Testis (tissue), 3 donors: ENCODE results near the gene PRCC. TPM values are rescaled to one million over a fixed set of nuclear protein-coding genes. Genes with fewer than 3 reads are reported as not detected.
A peak's percentile ranks its signal among the peaks of the same experiment; 100 is the strongest.

ENCODE experiments used
- DNase-seq: peaks from one replicate; pipeline ENCODE4 v3.0.0-alpha.2; 2019
- H3K27ac ChIP-seq, 2 donors: fragments of 200-600 bp; sonication (generic); one replicate each; pipeline ENCODE4 v1.5.1; 2019
- H3K27me3 ChIP-seq: fragments of 200-600 bp; sonication (generic); one replicate; pipeline ENCODE4 v1.5.1; 2019
- H3K36me3 ChIP-seq: fragments of 200-600 bp; sonication (generic); one replicate; pipeline ENCODE4 v1.5.1; 2017; ENCODE audit warnings: low read depth; ENCODE audit errors: missing control alignments
- H3K4me1 ChIP-seq: fragments of 200-600 bp; sonication (generic); one replicate; pipeline ENCODE4 v1.5.1; 2019
- H3K4me3 ChIP-seq, 2 donors: fragments of 200-600 bp; sonication (generic); one replicate each; pipeline ENCODE4 v1.5.1; 2017 to 2019
- H3K9me3 ChIP-seq: fragments of 200-600 bp; sonication (generic); one replicate; pipeline ENCODE4 v1.5.1; 2017
- POLR2A ChIP-seq: fragments of 450-650 bp; IDR thresholded peaks from one replicate; pipeline ENCODE4 v1.6.1; 2017; ENCODE audit warnings: antibody characterized with exemption, mild to moderate bottlenecking, moderate library complexity
- WGBS, 2 donors: methylation state at CpG; one replicate each; pipeline ENCODE4 v1.1.5; 2018; 5-methylcytosine and 5-hydroxymethylcytosine counted together
- intact Hi-C: fragments of 100-400 bp; cut with DNase I; formaldehyde crosslinking; loops from one replicate; pipeline ENCODE4 v1.15.1; 2023; ENCODE audit warnings: low total_unique reads
- polyA plus RNA-seq: library from polyadenylated mRNA; stranded (reverse); fragments of 350-450 nt; fragmentation: Illumina TruSeq; extraction: RNeasy Lipid Tissue Mini Kit (QIAGEN cat#74804); gene quantifications from one replicate; pipeline ENCODE4 v1.2.3, GENCODE V29; 2014; ENCODE audit warnings: low read depth, low replicate concordance; ENCODE audit not compliant: insufficient read depth
- total RNA-seq, 2 donors: library from RNA; depleted of rRNA; stranded (reverse); fragments of >200 nt; gene quantifications; one replicate each; pipeline ENCODE4 v1.2.3, GENCODE V29; 2016
- TF ChIP-seq, protein P1 (sequence below), 3 experiments: fragments of 450-650 bp in 2 of 3; fragments of 200-600 bp in 1 of 3; sonication (generic) in 1 of 3; IDR thresholded peaks; one replicate each; pipeline ENCODE4 v1.5.1; 2016 to 2019; ENCODE audit warnings: antibody characterized with exemption in 3 of 3, mild to moderate bottlenecking in 2 of 3, moderate library complexity in 1 of 3

PRCC gene
- total and polyA plus RNA-seq, 3 donors from 2014 or later, result 53.3 to 68.3 (median 62.0) TPM

DNA sequence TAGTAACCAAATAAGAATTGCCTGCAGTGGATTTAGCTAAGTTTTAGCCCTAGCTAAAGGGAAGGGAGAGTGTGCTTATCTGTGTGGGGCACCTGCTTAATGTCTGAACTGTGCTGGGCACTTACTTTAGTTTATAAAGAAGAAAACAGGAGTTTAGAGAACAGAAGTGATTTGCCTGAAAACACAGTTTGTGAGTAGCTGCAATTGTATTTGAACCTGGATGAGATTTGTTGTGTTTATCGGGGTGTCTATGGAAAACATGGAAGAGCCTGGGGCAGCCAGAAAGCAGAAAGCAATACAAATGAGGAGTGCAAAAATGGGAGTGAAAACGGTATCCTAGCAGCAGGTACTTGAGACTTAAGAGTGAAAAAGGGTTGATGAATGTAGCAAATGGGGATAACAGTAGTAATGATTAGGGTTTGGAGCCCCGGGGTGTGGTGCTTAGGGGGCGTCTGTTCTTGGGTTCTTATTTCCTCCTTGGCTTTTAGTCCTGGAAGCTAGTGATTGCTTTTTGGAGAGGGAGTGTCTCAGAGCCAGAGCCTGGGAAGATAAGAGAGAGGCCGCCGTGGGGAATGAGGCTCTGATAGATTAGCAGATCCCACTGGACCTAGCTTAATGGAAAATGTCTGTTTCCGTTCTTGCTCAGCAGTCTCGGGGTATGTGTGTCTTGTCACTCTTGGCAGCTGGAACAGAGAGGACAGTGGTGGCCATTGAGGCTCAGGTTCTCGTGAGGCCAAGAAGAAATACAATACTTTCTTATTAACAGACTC is 5.6 kb downstream of the PRCC start:
- no peaks in the 10 kb centered on the region for H3K9me3 ChIP-seq
- DNase-seq, result peak; percentile 24
- H3K36me3 ChIP-seq, result no peaks in the 10 kb centered on the region
- TF ChIP-seq, protein P1, sequence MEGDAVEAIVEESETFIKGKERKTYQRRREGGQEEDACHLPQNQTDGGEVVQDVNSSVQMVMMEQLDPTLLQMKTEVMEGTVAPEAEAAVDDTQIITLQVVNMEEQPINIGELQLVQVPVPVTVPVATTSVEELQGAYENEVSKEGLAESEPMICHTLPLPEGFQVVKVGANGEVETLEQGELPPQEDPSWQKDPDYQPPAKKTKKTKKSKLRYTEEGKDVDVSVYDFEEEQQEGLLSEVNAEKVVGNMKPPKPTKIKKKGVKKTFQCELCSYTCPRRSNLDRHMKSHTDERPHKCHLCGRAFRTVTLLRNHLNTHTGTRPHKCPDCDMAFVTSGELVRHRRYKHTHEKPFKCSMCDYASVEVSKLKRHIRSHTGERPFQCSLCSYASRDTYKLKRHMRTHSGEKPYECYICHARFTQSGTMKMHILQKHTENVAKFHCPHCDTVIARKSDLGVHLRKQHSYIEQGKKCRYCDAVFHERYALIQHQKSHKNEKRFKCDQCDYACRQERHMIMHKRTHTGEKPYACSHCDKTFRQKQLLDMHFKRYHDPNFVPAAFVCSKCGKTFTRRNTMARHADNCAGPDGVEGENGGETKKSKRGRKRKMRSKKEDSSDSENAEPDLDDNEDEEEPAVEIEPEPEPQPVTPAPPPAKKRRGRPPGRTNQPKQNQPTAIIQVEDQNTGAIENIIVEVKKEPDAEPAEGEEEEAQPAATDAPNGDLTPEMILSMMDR (IDR thresholded peaks at IDR 0.05), result no peak
- TF ChIP-seq POLR2A, result no peak
- intact Hi-C loops, result no loop called here
- 32 to 37% methylated on average over 9 of the region's 9 CpGs for WGBS, 2 donors
- no peaks in the 10 kb centered on the region for H3K27me3 ChIP-seq
- H3K4me1 ChIP-seq, result peaks cover 58% of the 10 kb centered on the region
- H3K4me3 ChIP-seq, result no peak overlapping the region
- peak overlapping the region; percentile 3 to 28 for H3K27ac ChIP-seq

DNA sequence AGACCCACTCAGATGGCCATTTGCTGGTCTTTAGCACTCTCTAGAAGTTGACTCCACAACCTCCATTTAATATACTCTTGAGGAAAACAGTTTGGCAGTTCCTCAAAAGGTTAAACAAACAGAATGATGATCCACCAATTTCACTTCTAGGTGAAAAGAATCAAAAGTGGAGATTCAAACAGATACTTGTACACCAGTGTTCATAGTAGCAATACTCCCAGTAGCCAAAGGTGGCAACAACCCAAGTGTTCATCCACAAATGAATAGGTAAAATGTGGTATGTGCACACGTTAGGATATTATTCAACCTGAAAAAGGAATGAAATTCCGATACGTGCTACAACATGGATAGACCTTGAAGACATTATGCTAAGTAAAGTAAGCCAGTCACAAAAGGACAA is 6.3 kb downstream of the PRCC start:
- Histone ChIP-seq H3K4me1 (peaks cover 53% of the 10 kb centered on the region), H3K9me3 (no peaks in the 10 kb centered on the region), H3K27ac (peak overlapping the region in 1 of 2 donors; percentile 28), H3K27me3 (no peaks in the 10 kb centered on the region), H3K36me3 (no peaks in the 10 kb centered on the region), H3K4me3 (no peak overlapping the region)
- TF ChIP-seq POLR2A, result no peak
- DNase-seq, result no peak
- intact Hi-C loops, result no loop called here
- 86 to 91% methylated on average over 3 of the region's 3 CpGs for WGBS, 2 donors

GRCh38 chr1:156775799-156776198 is 8.5 kb downstream of the PRCC start:
- H3K36me3 ChIP-seq, result no peaks in the 10 kb centered on the region
- no peak for DNase-seq
- H3K27me3 ChIP-seq, result no peaks in the 10 kb centered on the region
- peaks cover 32% of the 10 kb centered on the region for H3K4me1 ChIP-seq
- H3K27ac ChIP-seq, result no peak overlapping the region
- H3K9me3 ChIP-seq, result no peaks in the 10 kb centered on the region
- 81 to 86% methylated on average over 5 of the region's 5 CpGs for WGBS, 2 donors
- intact Hi-C loops, result no loop called here
- TF ChIP-seq, protein P1 (IDR thresholded peaks at IDR 0.05), result no peak
- TF ChIP-seq POLR2A, result no peak
- H3K4me3 ChIP-seq, result no peak overlapping the region

DNA sequence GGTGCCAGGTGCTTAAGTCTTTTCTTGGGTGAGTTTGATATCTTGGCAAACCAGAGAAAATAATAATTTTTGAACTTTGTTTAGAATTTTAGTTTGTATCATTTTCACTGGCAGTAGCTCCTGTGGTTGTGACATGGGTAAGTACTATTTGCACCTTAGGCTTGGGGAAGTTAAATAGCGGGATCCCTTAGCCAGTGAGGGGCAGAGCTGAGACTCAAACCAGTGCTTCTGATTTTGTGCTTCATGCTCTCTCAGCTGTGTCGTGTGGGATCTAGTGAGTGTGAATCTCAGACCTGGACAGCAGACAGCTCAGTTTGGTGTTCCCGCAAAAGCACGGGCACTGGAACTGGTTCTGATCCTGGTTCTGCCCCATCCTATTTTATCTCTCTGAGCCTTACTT is 9.6 kb downstream of the PRCC start:
- intact Hi-C loops, result no loop called here
- Histone ChIP-seq H3K9me3 (no peaks in the 10 kb centered on the region), H3K27ac (no peak overlapping the region), H3K36me3 (no peaks in the 10 kb centered on the region), H3K4me1 (peaks cover 23% of the 10 kb centered on the region), H3K27me3 (no peaks in the 10 kb centered on the region), H3K4me3 (no peak overlapping the region)
- no peak for DNase-seq
- WGBS, 2 donors, result 58 to 63% methylated on average over 4 of the region's 4 CpGs
- TF ChIP-seq, protein P1 (IDR thresholded peaks at IDR 0.05), result no peak
- TF ChIP-seq POLR2A, result no peak

GRCh38 chr1:156777573-156777972 is 10.2 kb downstream of the PRCC start:
- H3K36me3 ChIP-seq, result no peaks in the 10 kb centered on the region
- 46 to 81% methylated on average over 1 of the region's 1 CpG for WGBS, 2 donors
- peaks cover 18% of the 10 kb centered on the region for H3K4me1 ChIP-seq
- H3K27ac ChIP-seq, result no peak overlapping the region
- no peak overlapping the region for H3K4me3 ChIP-seq
- DNase-seq, result no peak
- no peak for TF ChIP-seq POLR2A
- TF ChIP-seq, protein P1 (IDR thresholded peaks at IDR 0.05), result no peak
- H3K9me3 ChIP-seq, result no peaks in the 10 kb centered on the region
- intact Hi-C loops, result no loop called here
- no peaks in the 10 kb centered on the region for H3K27me3 ChIP-seq
